GM21619 (cell line): Measurements from ENCODE around the gene TRIOBP.

Source experiments
- ATAC-seq: cut with Tn5 transposase; IDR thresholded peaks from one replicate; pipeline ENCODE4 v1.9.1; 2021; ENCODE audit not compliant: unreplicated experiment

The TRIOBP gene

GRCh38 chr22:37804352-37804880 is 107.6 kb downstream of the TRIOBP start:
- no peak for ATAC-seq

- ATAC-seq: no peak
These were observed 108.3 kb downstream of the TRIOBP start for GRCh38 chr22:37804881-37805809.

DNA sequence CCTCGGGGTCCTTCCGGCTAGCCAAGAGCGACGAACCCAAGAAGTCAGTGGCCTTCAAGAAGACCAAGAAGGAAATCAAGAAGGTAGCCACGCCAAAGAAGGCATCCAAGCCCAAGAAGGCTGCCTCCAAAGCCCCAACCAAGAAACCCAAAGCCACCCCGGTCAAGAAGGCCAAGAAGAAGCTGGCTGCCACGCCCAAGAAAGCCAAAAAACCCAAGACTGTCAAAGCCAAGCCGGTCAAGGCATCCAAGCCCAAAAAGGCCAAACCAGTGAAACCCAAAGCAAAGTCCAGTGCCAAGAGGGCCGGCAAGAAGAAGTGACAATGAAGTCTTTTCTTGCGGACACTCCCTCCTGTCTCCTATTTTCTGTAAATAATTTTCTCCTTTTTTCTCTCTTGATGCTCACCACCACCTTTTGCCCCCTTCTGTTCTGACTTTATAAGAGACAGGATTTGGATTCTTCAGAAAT is 109.0 kb downstream of the TRIOBP start:
- ATAC-seq: no peak

DNA sequence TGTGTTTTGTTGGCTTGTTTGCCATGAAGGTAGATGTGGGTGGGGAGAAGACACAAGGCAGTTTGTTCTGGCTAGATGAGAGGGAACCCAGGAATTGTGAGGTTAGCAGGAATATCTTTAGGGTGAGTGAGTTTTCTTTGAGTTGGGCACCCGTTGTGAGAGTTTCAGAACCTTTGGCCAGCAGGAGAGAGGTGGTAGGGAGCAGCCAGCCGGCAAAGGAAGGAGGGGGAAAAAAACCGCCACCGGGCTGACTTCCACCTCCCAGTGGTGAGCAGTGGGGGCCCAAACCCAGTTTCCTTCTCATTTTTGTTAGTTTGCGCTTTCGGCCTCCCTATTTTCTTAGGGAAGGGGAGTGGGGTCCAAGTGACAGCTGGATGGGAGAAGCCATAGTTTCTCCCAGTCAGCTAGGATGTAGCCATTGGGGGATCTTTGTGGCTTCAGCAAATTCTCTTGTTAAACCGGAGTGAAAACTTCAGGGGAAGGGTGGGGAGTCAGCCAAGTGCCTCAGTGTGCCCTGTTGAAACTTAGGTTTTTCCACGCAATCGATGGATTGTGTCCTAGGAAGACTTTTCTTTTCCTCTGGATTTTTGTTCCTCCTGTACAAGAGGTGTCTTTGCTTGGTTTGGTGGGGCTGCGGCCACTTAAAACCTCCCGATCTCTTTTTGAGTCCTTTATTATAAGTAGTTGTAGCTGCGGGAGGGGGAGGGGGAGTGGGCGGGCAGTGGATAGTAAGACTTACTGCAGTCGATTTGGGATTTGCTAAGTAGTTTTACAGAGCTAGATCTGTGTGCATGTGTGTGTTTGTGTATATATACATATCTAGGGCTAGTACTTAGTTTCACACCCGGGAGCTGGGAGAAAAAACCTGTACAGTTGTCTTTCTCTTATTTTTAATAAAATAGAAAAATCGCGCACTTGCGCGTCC is 109.8 kb downstream of the TRIOBP start:
- no peak for ATAC-seq

DNA sequence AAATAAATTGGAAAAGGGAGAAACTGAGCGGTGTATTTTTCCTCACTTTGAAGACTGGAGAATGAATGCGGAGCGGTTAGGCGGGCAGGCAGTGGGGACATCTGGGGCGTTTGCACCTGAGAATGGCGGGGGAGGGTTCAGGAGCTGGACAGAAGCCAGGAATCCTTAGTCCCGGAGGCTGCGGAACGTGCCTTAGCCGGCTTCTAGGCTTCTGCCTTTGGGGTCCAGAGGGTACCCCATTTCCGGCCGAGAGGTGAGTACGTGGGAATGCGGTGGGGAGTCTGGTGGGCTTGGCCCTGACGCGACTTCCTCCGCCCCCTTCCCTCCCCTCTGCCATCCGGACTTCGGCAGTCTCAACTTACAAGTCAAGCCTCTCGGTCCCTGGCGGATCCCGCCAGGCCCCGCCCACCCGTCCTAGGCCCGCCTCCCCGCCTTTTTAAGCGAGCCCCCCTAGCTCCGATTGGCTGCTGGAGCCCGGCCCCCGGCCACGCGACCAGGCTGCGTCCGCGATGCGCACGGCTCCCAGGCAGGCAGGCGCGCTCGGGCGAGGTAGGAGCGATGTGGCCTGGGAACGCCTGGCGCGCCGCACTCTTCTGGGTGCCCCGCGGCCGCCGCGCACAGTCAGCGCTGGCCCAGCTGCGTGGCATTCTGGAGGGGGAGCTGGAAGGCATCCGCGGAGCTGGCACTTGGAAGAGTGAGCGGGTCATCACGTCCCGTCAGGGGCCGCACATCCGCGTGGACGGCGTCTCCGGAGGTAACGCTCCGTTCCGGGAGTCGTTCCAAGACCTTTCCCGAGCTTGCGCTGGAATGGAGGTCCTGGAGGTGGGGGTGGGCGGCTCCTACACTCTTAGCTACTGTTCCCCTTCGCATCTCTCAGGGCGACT is 110.8 kb downstream of the TRIOBP start, which contains the start of gene GCAT:
TSS of gene GCAT (plus strand) at position 525 of the 884 bp plus-strand sequence. CDS start at position 559, 34 bp downstream.
- peak; percentile 82 for ATAC-seq

DNA sequence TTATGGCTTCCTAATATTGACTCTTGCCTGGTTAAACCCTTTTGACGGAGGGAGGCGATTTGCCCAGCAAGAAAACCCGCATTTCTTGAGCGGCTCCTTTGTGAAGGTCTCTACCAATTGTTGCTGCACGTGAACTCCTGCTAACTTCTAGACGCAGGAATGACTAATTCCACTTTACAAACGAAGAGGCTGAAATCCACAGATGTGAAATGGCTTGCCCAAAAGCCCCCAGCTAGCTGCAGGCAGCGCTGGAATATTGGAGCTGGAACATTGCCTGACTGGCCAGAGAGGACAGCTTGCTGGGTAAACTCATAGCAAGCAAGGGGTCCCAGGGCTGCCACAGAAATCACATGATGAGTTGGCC is 111.4 kb downstream of the TRIOBP start:
- ATAC-seq: no peak

- ATAC-seq: no peak
These were observed 113.0 kb downstream of the TRIOBP start for GRCh38 chr22:37809672-37810333.

DNA sequence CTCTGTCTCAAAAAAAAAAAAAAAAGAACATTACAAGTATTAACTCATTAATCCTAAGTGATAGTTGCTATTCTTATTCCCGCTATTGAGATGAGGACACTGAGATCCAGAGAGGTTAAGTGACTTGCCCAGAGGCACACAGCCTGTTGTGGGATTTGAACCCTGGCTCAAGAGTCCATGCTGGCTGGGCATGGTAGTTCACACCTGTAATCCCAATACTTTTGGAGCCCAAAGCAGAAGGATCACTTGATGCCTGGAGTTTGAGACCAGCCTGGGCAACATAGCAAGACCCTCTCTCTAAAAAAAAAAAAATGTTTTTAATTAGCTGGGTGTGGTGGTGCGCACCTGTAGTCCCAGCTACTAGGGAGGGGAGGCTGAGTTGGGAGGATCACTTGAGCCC is 115.0 kb downstream of the TRIOBP start:
- ATAC-seq: no peak

- ATAC-seq: no peak
These were observed 116.2 kb downstream of the TRIOBP start for GRCh38 chr22:37812869-37813678.

DNA sequence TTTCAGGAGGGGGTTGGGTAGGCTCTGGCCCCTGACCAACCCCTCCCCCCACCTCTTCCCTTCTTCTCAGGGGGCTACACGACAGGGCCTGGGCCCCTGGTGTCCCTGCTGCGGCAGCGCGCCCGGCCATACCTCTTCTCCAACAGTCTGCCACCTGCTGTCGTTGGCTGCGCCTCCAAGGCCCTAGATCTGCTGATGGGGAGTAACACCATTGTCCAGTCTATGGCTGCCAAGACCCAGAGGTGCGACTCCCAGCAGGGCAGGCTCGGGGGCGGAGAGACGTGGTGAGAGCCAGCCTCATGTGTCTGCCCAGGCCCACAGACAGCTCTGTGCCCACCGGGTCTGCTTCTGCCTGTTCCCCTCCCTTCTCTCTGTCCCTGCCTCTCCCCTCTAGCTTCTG is 118.7 kb downstream of the TRIOBP start:
- no peak for ATAC-seq

- no peak for ATAC-seq
These were observed 119.8 kb downstream of the TRIOBP start for GRCh38 chr22:37816543-37817180.

DNA sequence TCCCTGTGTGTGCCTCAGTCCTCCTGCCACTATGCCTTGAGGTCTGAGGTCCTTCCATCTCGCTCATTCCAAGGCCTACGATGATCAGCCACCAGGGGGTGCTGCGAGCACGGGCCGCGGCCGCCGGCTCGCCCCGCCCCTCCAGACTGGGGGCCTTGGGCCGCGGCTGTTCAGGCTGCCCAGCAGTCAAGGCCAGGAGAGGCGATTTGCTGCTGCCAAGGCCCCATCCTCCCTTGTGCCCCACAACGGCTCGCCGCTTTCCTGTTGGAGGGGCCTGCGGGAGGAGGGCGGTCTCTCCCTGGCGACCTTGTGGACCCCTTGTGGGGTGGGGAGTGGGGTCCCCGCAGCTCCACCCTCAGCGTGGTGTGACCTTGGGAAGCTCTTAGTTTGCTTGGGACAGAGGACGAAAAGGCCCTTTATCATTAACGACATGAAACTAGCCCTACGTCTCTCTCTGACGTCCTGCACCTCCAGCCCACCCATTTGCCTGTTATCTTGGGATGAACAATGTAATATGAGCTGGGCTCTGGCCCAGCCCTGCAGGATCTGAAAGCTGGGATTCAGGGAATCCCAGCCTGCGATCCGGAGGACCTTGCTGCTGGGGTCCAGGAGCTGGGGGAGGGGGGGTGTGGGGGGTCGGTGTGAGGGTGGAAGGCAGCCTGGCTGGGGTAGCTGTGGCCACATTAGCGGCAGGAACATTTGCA is 121.0 kb downstream of the TRIOBP start:
- no peak for ATAC-seq

DNA sequence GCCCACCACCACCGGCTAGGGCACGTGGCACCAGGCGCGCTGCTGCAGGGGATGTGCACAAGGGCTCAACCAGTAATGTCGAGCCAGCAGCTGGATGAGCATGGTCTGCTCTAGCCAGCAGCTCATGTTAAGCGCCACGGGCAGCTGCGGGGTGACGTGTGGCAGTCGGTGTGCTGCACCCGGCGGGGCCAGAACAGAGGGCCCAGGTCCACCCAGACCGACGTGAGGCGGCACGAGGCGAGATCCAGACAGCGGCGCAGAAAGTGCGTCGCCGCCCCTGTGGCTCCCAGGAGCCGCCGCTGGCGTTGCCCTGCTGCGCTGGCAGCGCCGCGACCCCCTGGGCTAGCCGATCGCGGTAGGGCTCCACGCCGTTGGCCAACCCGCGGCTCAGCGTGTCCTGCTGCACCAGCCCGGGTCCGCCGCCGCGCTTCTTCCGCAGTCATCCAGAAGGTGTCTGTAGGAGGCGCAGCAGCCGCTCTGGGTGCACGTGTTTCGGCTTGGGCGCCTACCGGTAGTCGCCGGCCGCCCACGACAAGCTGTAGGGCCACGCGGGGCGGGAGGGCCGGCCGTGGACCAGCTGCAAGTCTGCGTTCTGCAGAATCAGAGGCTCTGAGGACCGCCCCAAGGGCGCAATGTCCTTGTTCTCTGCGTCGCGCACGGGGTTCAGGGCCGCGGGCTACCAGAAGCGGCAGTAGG is 121.7 kb downstream of the TRIOBP start:
- ATAC-seq: no peak

- ATAC-seq: no peak
These were observed 122.2 kb downstream of the TRIOBP start for GRCh38 chr22:37819105-37819433.

GRCh38 chr22:37820350-37820749 is 123.5 kb downstream of the TRIOBP start:
- no peak for ATAC-seq

DNA sequence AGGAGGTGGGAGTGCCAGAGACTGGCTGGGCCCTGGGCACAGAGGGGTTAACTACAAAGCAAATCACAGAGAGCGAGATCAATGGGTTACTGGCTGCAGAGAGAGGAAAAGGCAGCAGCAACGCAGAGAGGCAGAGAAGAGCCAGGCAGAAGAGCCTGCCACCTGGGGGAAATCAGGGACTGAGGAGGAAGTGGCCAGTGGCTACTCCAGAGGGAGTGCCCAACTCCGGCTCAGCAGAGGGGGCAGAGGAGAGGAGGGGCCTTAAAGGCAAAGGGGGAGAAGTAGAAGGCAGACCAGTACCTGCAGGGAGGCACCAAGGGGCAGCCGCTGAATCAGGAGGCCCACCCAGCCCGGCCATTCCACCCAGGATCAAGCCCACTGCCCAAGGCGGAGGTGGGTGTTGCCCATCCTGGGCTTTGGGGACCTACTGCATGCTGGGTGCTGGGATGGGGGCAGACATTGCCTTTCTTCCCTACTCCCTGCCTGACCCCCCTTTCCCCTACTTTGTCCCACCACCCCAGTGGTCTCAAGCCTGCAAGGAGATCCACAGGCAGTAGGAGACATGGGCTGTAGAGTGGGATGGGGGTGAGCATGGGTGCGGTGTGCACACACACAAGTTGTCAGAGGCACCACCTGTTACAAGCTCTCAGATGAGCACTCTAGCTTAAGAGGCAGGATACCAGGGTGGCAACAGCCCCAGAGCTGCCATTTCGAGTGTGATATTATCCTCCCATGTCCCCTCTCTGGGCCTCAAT is 125.4 kb downstream of the TRIOBP start:
- ATAC-seq: no peak
